ENCODE data around the gene ZFYVE27.

The ZFYVE27 gene

DNA sequence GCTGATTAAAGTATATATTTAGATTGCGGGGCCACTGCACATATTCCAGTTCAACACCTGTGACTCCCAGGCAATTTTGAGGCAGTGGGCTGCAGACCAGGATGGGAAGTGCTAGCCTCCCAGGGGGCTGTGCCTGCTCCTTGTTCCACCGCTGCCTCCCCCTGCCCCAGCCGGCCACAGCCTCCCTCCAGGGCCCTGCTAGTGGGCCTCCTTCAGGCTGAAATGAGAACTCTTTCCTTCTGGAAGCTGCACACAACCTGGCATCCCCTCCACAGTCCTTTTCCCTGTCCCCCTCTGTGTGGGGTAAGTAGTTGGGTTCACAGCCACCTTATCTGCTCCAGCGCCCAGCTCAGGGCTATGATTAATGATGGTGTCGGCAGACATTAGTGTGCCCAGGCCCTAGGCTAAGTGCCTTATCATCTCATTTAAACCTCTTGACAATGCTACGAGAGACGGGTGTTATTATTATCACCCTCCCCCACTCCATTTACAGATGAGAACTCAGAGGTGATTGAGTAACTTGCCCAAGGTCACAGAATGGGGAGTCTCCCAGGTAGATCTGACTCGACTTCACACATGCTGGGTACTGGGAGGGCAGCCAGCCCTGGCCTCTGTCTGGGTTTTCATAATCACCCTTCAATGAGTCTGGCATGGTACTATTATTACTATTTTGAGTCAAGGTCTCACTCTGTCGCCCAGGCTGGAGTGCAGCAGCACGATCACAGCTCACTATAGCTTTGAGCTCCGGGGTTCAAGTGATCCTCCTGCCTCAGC, 45.7 kb downstream of the ZFYVE27 start:
- H3F3A ChIP-seq (ENCODE audit: insufficient read depth, low read length): no peaks in the 10 kb centered on the region
- no peak for TF ChIP-seq EZH2phosphoT487 (IDR thresholded peaks at IDR 0.05; ENCODE audit: low read length)
- peaks cover 52% of the 10 kb centered on the region for H3K27me3 ChIP-seq (replicated peaks; ENCODE audit: insufficient read depth, low read length)
- H3K79me2 ChIP-seq (ENCODE audit: low read length): no peaks in the 10 kb centered on the region
- no peak overlapping the region for H3K4me2 ChIP-seq (ENCODE audit: low read depth, low read length)
- H3K27ac ChIP-seq (ENCODE audit: low read length): no peak overlapping the region
- no peak overlapping the region for H2AFZ ChIP-seq (ENCODE audit: low read length)
- no peaks in the 10 kb centered on the region for H3K9me2 ChIP-seq (replicated peaks; ENCODE audit: insufficient read depth, low read length)
- H3K9ac ChIP-seq (ENCODE audit: low read length): no peak overlapping the region
- no peaks in the 10 kb centered on the region for H3K9me3 ChIP-seq (replicated peaks; ENCODE audit: insufficient read depth, low read length)
- DNase-seq: no peak
- H3K36me3 ChIP-seq (replicated peaks; ENCODE audit: insufficient read depth, low read length): no peaks in the 10 kb centered on the region
- no peaks in the 10 kb centered on the region for H4K20me1 ChIP-seq (ENCODE audit: insufficient read depth, low read length)
- H3K4me1 ChIP-seq (ENCODE audit: low read length): no peaks in the 10 kb centered on the region
- H3K4me3 ChIP-seq (ENCODE audit: low read length): no peak overlapping the region

DNA sequence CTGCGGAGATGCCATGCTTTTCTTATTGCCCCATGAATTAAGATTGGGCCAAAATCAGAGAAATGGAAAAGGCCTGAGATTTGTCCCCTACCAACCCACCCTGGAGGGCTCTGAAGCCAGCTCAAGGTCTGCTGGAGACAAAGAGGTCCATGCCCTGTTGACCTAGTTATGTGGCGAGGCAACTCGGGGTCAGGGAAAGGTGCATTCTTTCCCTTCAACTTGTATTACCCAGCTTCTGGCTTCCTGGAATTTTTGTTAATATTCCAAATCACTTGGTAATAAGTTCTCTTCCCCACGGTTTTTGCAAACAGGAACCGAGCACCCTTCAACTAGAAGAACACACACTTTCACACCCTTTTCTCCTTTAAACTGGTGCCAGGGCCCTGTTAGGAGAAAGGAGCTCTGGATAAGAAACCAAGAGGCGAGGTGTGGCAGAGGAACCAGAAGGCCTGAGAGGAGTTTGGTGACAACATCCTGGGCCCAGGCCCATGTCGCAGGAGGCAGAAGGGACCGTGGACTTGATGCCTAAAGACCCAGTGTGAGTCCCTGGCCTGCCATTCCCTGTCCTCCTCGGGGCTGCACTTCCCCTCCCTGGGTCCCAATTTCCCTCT, 47.4 kb downstream of the ZFYVE27 start:
- Histone ChIP-seq H3K27ac (ENCODE audit: low read length) (no peak overlapping the region), H2AFZ (ENCODE audit: low read length) (no peak overlapping the region), H3K36me3 (replicated peaks; ENCODE audit: insufficient read depth, low read length) (no peaks in the 10 kb centered on the region), H3K4me2 (ENCODE audit: low read depth, low read length) (no peak overlapping the region), H3F3A (ENCODE audit: insufficient read depth, low read length) (no peaks in the 10 kb centered on the region), H3K9me2 (replicated peaks; ENCODE audit: insufficient read depth, low read length) (no peaks in the 10 kb centered on the region), H3K4me3 (ENCODE audit: low read length) (no peak overlapping the region), H3K79me2 (ENCODE audit: low read length) (no peaks in the 10 kb centered on the region), H3K9me3 (replicated peaks; ENCODE audit: insufficient read depth, low read length) (no peaks in the 10 kb centered on the region), H3K9ac (ENCODE audit: low read length) (no peak overlapping the region), H3K27me3 (replicated peaks; ENCODE audit: insufficient read depth, low read length) (peaks cover 52% of the 10 kb centered on the region), H3K4me1 (ENCODE audit: low read length) (no peaks in the 10 kb centered on the region), H4K20me1 (ENCODE audit: insufficient read depth, low read length) (no peaks in the 10 kb centered on the region)
- no peak for DNase-seq
- no peak for TF ChIP-seq EZH2 (optimal IDR thresholded peaks at IDR 0.05; ENCODE audit: low read depth, low read length)

DNA sequence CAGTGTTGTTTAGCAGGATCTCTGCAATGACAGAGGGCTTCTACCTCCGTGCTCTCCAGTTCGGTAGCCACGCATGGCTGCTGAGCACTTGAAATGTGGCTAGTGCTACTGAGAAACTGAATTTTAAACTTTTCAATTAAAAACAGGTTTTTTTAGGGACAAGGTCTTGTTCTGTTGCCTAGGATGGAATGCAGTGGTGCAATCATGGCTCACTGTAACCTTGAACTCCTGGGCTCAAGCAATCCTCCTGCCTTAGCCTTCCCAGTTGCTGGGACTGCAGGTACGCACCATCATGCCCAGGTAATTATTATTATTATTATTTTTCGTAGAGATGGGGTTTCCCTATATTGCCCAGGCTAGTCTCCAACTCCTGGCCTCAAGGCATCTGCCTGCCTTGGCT, 48.3 kb downstream of the ZFYVE27 start:
- Histone ChIP-seq H3K9me3 (replicated peaks; ENCODE audit: insufficient read depth, low read length) (no peaks in the 10 kb centered on the region), H3K4me3 (ENCODE audit: low read length) (no peak overlapping the region), H3K27me3 (replicated peaks; ENCODE audit: insufficient read depth, low read length) (peaks cover 43% of the 10 kb centered on the region), H3K9ac (ENCODE audit: low read length) (no peak overlapping the region), H3K27ac (ENCODE audit: low read length) (no peak overlapping the region), H4K20me1 (ENCODE audit: insufficient read depth, low read length) (no peaks in the 10 kb centered on the region), H3K4me1 (ENCODE audit: low read length) (no peaks in the 10 kb centered on the region), H3F3A (ENCODE audit: insufficient read depth, low read length) (no peaks in the 10 kb centered on the region), H3K36me3 (replicated peaks; ENCODE audit: insufficient read depth, low read length) (no peaks in the 10 kb centered on the region), H3K4me2 (ENCODE audit: low read depth, low read length) (no peak overlapping the region), H2AFZ (ENCODE audit: low read length) (no peak overlapping the region), H3K79me2 (ENCODE audit: low read length) (no peaks in the 10 kb centered on the region), H3K9me2 (replicated peaks; ENCODE audit: insufficient read depth, low read length) (no peaks in the 10 kb centered on the region)
- TF ChIP-seq EZH2phosphoT487 (IDR thresholded peaks at IDR 0.05; ENCODE audit: low read length) (no peak), EZH2 (optimal IDR thresholded peaks at IDR 0.05; ENCODE audit: low read depth, low read length) (no peak)
- TF ChIP-seq, protein P1, sequence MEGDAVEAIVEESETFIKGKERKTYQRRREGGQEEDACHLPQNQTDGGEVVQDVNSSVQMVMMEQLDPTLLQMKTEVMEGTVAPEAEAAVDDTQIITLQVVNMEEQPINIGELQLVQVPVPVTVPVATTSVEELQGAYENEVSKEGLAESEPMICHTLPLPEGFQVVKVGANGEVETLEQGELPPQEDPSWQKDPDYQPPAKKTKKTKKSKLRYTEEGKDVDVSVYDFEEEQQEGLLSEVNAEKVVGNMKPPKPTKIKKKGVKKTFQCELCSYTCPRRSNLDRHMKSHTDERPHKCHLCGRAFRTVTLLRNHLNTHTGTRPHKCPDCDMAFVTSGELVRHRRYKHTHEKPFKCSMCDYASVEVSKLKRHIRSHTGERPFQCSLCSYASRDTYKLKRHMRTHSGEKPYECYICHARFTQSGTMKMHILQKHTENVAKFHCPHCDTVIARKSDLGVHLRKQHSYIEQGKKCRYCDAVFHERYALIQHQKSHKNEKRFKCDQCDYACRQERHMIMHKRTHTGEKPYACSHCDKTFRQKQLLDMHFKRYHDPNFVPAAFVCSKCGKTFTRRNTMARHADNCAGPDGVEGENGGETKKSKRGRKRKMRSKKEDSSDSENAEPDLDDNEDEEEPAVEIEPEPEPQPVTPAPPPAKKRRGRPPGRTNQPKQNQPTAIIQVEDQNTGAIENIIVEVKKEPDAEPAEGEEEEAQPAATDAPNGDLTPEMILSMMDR (IDR thresholded peaks at IDR 0.05; ENCODE audit: low read length): no peak
- no peak for DNase-seq

GRCh38 chr10:97785731-97786130, 48.8 kb downstream of the ZFYVE27 start:
- Histone ChIP-seq H4K20me1 (ENCODE audit: insufficient read depth, low read length) (no peaks in the 10 kb centered on the region), H3K9ac (ENCODE audit: low read length) (no peak overlapping the region), H3K4me2 (ENCODE audit: low read depth, low read length) (no peak overlapping the region), H2AFZ (ENCODE audit: low read length) (no peak overlapping the region), H3F3A (ENCODE audit: insufficient read depth, low read length) (no peaks in the 10 kb centered on the region), H3K9me2 (replicated peaks; ENCODE audit: insufficient read depth, low read length) (no peaks in the 10 kb centered on the region), H3K4me1 (ENCODE audit: low read length) (no peaks in the 10 kb centered on the region), H3K79me2 (ENCODE audit: low read length) (no peaks in the 10 kb centered on the region), H3K27ac (ENCODE audit: low read length) (no peak overlapping the region), H3K36me3 (replicated peaks; ENCODE audit: insufficient read depth, low read length) (no peaks in the 10 kb centered on the region), H3K9me3 (replicated peaks; ENCODE audit: insufficient read depth, low read length) (no peaks in the 10 kb centered on the region), H3K27me3 (replicated peaks; ENCODE audit: insufficient read depth, low read length) (peaks cover 38% of the 10 kb centered on the region), H3K4me3 (ENCODE audit: low read length) (no peak overlapping the region)
- DNase-seq: no peak
- no peak for TF ChIP-seq EZH2phosphoT487 (IDR thresholded peaks at IDR 0.05; ENCODE audit: low read length)
- no peak for TF ChIP-seq EZH2 (optimal IDR thresholded peaks at IDR 0.05; ENCODE audit: low read depth, low read length)
- TF ChIP-seq, protein P1 (IDR thresholded peaks at IDR 0.05; ENCODE audit: low read length): no peak

Measured in MM.1S (cell line).